Esophagus (tissue), 2 donors: ENCODE data around the gene GSE1. TPM values are rescaled to one million over a fixed set of nuclear protein-coding genes. Genes with fewer than 3 reads are reported as not detected.

Experiments used
- H3K27ac ChIP-seq, 2 donors: one replicate each; pipeline ENCODE4 v1.5.1; 2013; ENCODE audit warnings: low read depth in 2 of 2, mild to moderate bottlenecking in 2 of 2, inconsistent platforms in 1 of 2, low read length in 1 of 2, moderate library complexity in 1 of 2
- H3K27me3 ChIP-seq, 2 donors: one replicate each; pipeline ENCODE4 v1.6.1; 2013; ENCODE audit warnings: low read length in 2 of 2, control low read depth in 1 of 2, mild to moderate bottlenecking in 1 of 2; ENCODE audit not compliant: insufficient read depth in 2 of 2, control insufficient read depth in 1 of 2
- H3K36me3 ChIP-seq, 2 donors: one replicate each; pipeline ENCODE4 v1.6.1; 2013; ENCODE audit warnings: low read length in 1 of 2; ENCODE audit not compliant: control insufficient read depth in 2 of 2, insufficient read depth in 2 of 2
- H3K4me1 ChIP-seq, 2 donors: one replicate each; pipeline ENCODE4 v1.6.1; 2013; ENCODE audit warnings: low read length in 1 of 2; ENCODE audit not compliant: control insufficient read depth in 2 of 2, insufficient read depth in 2 of 2
- H3K4me3 ChIP-seq, 2 donors: one replicate each; pipeline ENCODE4 v1.5.1; 2013; ENCODE audit warnings: low read length in 2 of 2, mild to moderate bottlenecking in 2 of 2, low read depth in 1 of 2, moderate library complexity in 1 of 2
- H3K9me3 ChIP-seq, 2 donors: one replicate each; pipeline ENCODE4 v1.6.1; 2013; ENCODE audit warnings: mild to moderate bottlenecking in 2 of 2, low read depth in 1 of 2, low read length in 1 of 2, moderate library complexity in 1 of 2; ENCODE audit not compliant: control insufficient read depth in 2 of 2, insufficient read depth in 1 of 2
- WGBS, 2 donors: extraction: QIAGEN DNeasy Blood & Tissue Kit; methylation state at CpG; one replicate each; pipeline ENCODE4 v1.1.7; 2013; 5-methylcytosine and 5-hydroxymethylcytosine counted together
- polyA plus RNA-seq, 2 donors: library from polyadenylated mRNA; stranded (reverse); fragments of 200-250 nt; gene quantifications; one replicate each; pipeline ENCODE4 v1.2.3, GENCODE V29; 2013
- donor health status: healthy with polysubstance abuse.
- donor health status: Bipolar disorder and iron deficiency.

GSE1 gene
- polyA plus RNA-seq, 2 donors = 8.9 to 19.6 TPM

GRCh38 chr16:85679870-85680269 is 66.7 kb downstream of the GSE1 start:
- H3K4me3 ChIP-seq = no peak overlapping the region
- H3K9me3 ChIP-seq = no peaks in the 10 kb centered on the region
- H3K36me3 ChIP-seq = peaks cover 2 to 4% of the 10 kb centered on the region in 2 donors
- 92 to 93% methylated on average over 6 of the region's 6 CpGs for WGBS, 2 donors
- H3K27me3 ChIP-seq = no peaks in the 10 kb centered on the region
- H3K4me1 ChIP-seq = no peaks in the 10 kb centered on the region
- H3K27ac ChIP-seq = no peak overlapping the region

GRCh38 chr16:85680352-85680944 is 67.3 kb downstream of the GSE1 start:
- no peak overlapping the region for H3K4me3 ChIP-seq
- no peaks in the 10 kb centered on the region for H3K9me3 ChIP-seq
- WGBS, 2 donors = 83 to 87% methylated on average over 6 of the region's 6 CpGs
- H3K27ac ChIP-seq = no peak overlapping the region
- no peaks in the 10 kb centered on the region for H3K4me1 ChIP-seq
- no peaks in the 10 kb centered on the region for H3K27me3 ChIP-seq
- peaks cover 2 to 4% of the 10 kb centered on the region in 2 donors for H3K36me3 ChIP-seq

- H3K36me3 ChIP-seq = peaks cover 2 to 4% of the 10 kb centered on the region in 2 donors
- no peak overlapping the region for H3K27ac ChIP-seq
- H3K4me1 ChIP-seq = no peaks in the 10 kb centered on the region
- no peaks in the 10 kb centered on the region for H3K9me3 ChIP-seq
- no peak overlapping the region for H3K4me3 ChIP-seq
- H3K27me3 ChIP-seq = no peaks in the 10 kb centered on the region
- 78 to 87% methylated on average over 8 of the region's 8 CpGs for WGBS, 2 donors
These were observed 68.1 kb downstream of the GSE1 start for GRCh38 chr16:85681255-85681654.

- H3K9me3 ChIP-seq = no peaks in the 10 kb centered on the region
- H3K27ac ChIP-seq = no peak overlapping the region
- peaks cover 2 to 3% of the 10 kb centered on the region in 2 donors for H3K36me3 ChIP-seq
- H3K27me3 ChIP-seq = no peaks in the 10 kb centered on the region
- H3K4me3 ChIP-seq = no peak overlapping the region
- no peaks in the 10 kb centered on the region for H3K4me1 ChIP-seq
- WGBS, 2 donors = 89 to 92% methylated on average over 9 of the region's 9 CpGs
These were observed 69.4 kb downstream of the GSE1 start for GRCh38 chr16:85682516-85682915.

- H3K27me3 ChIP-seq = no peaks in the 10 kb centered on the region
- H3K4me3 ChIP-seq = no peak overlapping the region
- peaks cover 1 to 2% of the 10 kb centered on the region in 2 donors for H3K36me3 ChIP-seq
- H3K4me1 ChIP-seq = peaks cover 0 to 3% of the 10 kb centered on the region in 2 donors
- H3K27ac ChIP-seq = no peak overlapping the region
- no peaks in the 10 kb centered on the region for H3K9me3 ChIP-seq
These were observed 70.2 kb downstream of the GSE1 start for GRCh38 chr16:85683363-85683762.

GRCh38 chr16:85685251-85685650 is 72.1 kb downstream of the GSE1 start:
- no peak overlapping the region for H3K27ac ChIP-seq
- peaks cover 0 to 3% of the 10 kb centered on the region in 2 donors for H3K4me1 ChIP-seq
- 94 to 98% methylated on average over 2 of the region's 2 CpGs for WGBS, 2 donors

GRCh38 chr16:85686912-85687591 is 73.9 kb downstream of the GSE1 start:
- 72 to 79% methylated on average over 15 of the region's 15 CpGs for WGBS, 2 donors

More at GRCh38 chr16:85685251-85685650, 72.1 kb downstream of the GSE1 start:
- H3K27me3 ChIP-seq = no peaks in the 10 kb centered on the region
- H3K36me3 ChIP-seq = no peaks in the 10 kb centered on the region
- no peak overlapping the region for H3K4me3 ChIP-seq
- no peaks in the 10 kb centered on the region for H3K9me3 ChIP-seq

GRCh38 chr16:85687651-85688471 is 74.7 kb downstream of the GSE1 start:
- H3K4me1 ChIP-seq = peaks cover 0 to 3% of the 10 kb centered on the region in 2 donors
- 69 to 74% methylated on average over 49 of the region's 49 CpGs for WGBS, 2 donors
- H3K36me3 ChIP-seq = no peaks in the 10 kb centered on the region
- no peaks in the 10 kb centered on the region for H3K9me3 ChIP-seq
- peak overlapping the region; percentile 63 to 65 for H3K4me3 ChIP-seq
- H3K27me3 ChIP-seq = no peaks in the 10 kb centered on the region
- no peak overlapping the region for H3K27ac ChIP-seq

More at GRCh38 chr16:85686912-85687591, 73.9 kb downstream of the GSE1 start:
- Histone ChIP-seq H3K27me3 (no peaks in the 10 kb centered on the region), H3K36me3 (no peaks in the 10 kb centered on the region), H3K9me3 (no peaks in the 10 kb centered on the region), H3K4me1 (peaks cover 0 to 3% of the 10 kb centered on the region in 2 donors), H3K27ac (no peak overlapping the region), H3K4me3 (no peak overlapping the region)

GRCh38 chr16:85688586-85689284 is 75.6 kb downstream of the GSE1 start, which contains the start of gene GINS2:
Gene GINS2, minus strand, starts transcription at chr16:85688954. Its CDS starts 56 bp downstream, at chr16:85688898.
- Histone ChIP-seq H3K36me3 (no peaks in the 10 kb centered on the region), H3K27me3 (no peaks in the 10 kb centered on the region), H3K4me3 (peak within 1 kb of the TSS; percentile 63 to 65), H3K4me1 (peaks cover 0 to 3% of the 10 kb centered on the region in 2 donors), H3K9me3 (no peaks in the 10 kb centered on the region), H3K27ac (no peak within 1 kb of the TSS)
- 1% methylated on average over 68 to 86 of the region's 86 CpGs for WGBS, 2 donors
